ENCODE data around the gene CERS1.

The CERS1 gene

GRCh38 chr19:18865973-18866799 lies 29.8 kb downstream of the CERS1 start:
- no peak for FAIRE-seq
- peak; percentile 87 for DNase-seq (ENCODE audit: insufficient read length)
- TF ChIP-seq TAF1 (IDR thresholded peaks at IDR 0.05; ENCODE audit: borderline replicate concordance, low read depth, low read length) (no peak), POLR2A (IDR thresholded peaks at IDR 0.05; ENCODE audit: low read depth, low read length) (0 out of 2 replicates have a peak, but pooled peaks have one; percentile 0), POLR2AphosphoS5 (IDR thresholded peaks at IDR 0.05; ENCODE audit: low read depth, low read length) (no peak)

- TF ChIP-seq TAF1 (IDR thresholded peaks at IDR 0.05; ENCODE audit: borderline replicate concordance, low read depth, low read length) = no peak
- no peak for TF ChIP-seq POLR2A (IDR thresholded peaks at IDR 0.05; ENCODE audit: low read depth, low read length)
- TF ChIP-seq POLR2AphosphoS5 (IDR thresholded peaks at IDR 0.05; ENCODE audit: low read depth, low read length) = no peak
- FAIRE-seq (no peak), DNase-seq (ENCODE audit: insufficient read length) (no peak)
Observed at GRCh38 chr19:18865106-18865972, 30.6 kb downstream of the CERS1 start.

- DNase-seq (ENCODE audit: insufficient read length) = no peak
- no peak for FAIRE-seq
- TF ChIP-seq TAF1 (IDR thresholded peaks at IDR 0.05; ENCODE audit: borderline replicate concordance, low read depth, low read length) (no peak), POLR2A (IDR thresholded peaks at IDR 0.05; ENCODE audit: low read depth, low read length) (peak; percentile 47; the same call in 1 of the 2 replicates), POLR2AphosphoS5 (IDR thresholded peaks at IDR 0.05; ENCODE audit: low read depth, low read length) (no peak; the same call in 1 of the 2 replicates)
Observed at GRCh38 chr19:18863843-18864362, 32.1 kb downstream of the CERS1 start.

GRCh38 chr19:18862976-18863842 lies 32.7 kb downstream of the CERS1 start:
- TF ChIP-seq POLR2A (IDR thresholded peaks at IDR 0.05; ENCODE audit: low read depth, low read length) = no peak
- TF ChIP-seq POLR2AphosphoS5 (IDR thresholded peaks at IDR 0.05; ENCODE audit: low read depth, low read length) = no peak; the same call in 1 of the 2 replicates
- TF ChIP-seq TAF1 (IDR thresholded peaks at IDR 0.05; ENCODE audit: borderline replicate concordance, low read depth, low read length) = no peak
- FAIRE-seq (no peak), DNase-seq (ENCODE audit: insufficient read length) (no peak)

- no peak for FAIRE-seq
- DNase-seq (ENCODE audit: insufficient read length) = no peak
- TF ChIP-seq POLR2A (IDR thresholded peaks at IDR 0.05; ENCODE audit: low read depth, low read length) (no peak), POLR2AphosphoS5 (IDR thresholded peaks at IDR 0.05; ENCODE audit: low read depth, low read length) (no peak), TAF1 (IDR thresholded peaks at IDR 0.05; ENCODE audit: borderline replicate concordance, low read depth, low read length) (no peak)
Observed at GRCh38 chr19:18861917-18862316, 34.0 kb downstream of the CERS1 start.

GRCh38 chr19:18861235-18861634 lies 34.7 kb downstream of the CERS1 start:
- FAIRE-seq (peak; percentile 27), DNase-seq (ENCODE audit: insufficient read length) (no peak)

GRCh38 chr19:18860725-18861124 lies 35.2 kb downstream of the CERS1 start:
- FAIRE-seq (no peak), DNase-seq (ENCODE audit: insufficient read length) (no peak)
- TF ChIP-seq POLR2A (IDR thresholded peaks at IDR 0.05; ENCODE audit: low read depth, low read length) (no peak; the same call in 1 of the 2 replicates), TAF1 (IDR thresholded peaks at IDR 0.05; ENCODE audit: borderline replicate concordance, low read depth, low read length) (no peak), POLR2AphosphoS5 (IDR thresholded peaks at IDR 0.05; ENCODE audit: low read depth, low read length) (no peak)

More at GRCh38 chr19:18861235-18861634, 34.7 kb downstream of the CERS1 start:
- TF ChIP-seq POLR2AphosphoS5 (IDR thresholded peaks at IDR 0.05; ENCODE audit: low read depth, low read length) = no peak
- TF ChIP-seq POLR2A (IDR thresholded peaks at IDR 0.05; ENCODE audit: low read depth, low read length) = no peak
- TF ChIP-seq TAF1 (IDR thresholded peaks at IDR 0.05; ENCODE audit: borderline replicate concordance, low read depth, low read length) = no peak

- FAIRE-seq (no peak), DNase-seq (ENCODE audit: insufficient read length) (no peak)
- TF ChIP-seq TAF1 (IDR thresholded peaks at IDR 0.05; ENCODE audit: borderline replicate concordance, low read depth, low read length) (no peak), POLR2A (IDR thresholded peaks at IDR 0.05; ENCODE audit: low read depth, low read length) (no peak), POLR2AphosphoS5 (IDR thresholded peaks at IDR 0.05; ENCODE audit: low read depth, low read length) (no peak)
Observed at GRCh38 chr19:18860302-18860700, 35.7 kb downstream of the CERS1 start.

GRCh38 chr19:18859676-18860301 lies 36.2 kb downstream of the CERS1 start:
- no peak for DNase-seq (ENCODE audit: insufficient read length)
- no peak for FAIRE-seq
- TF ChIP-seq TAF1 (IDR thresholded peaks at IDR 0.05; ENCODE audit: borderline replicate concordance, low read depth, low read length) (no peak), POLR2AphosphoS5 (IDR thresholded peaks at IDR 0.05; ENCODE audit: low read depth, low read length) (no peak), POLR2A (IDR thresholded peaks at IDR 0.05; ENCODE audit: low read depth, low read length) (no peak)
